NCI-H2081 (cell line): ENCODE measurements around the gene BDH1.
A peak's percentile ranks its signal among the peaks of the same experiment; 100 is the strongest.
"Not testable (repeated sequence)": the region's sequence is repeated elsewhere in the genome, so short reads cannot be mapped to it uniquely, and the experiment has no call there.

Experiments used
- DNase-seq, 2 experiments: peaks; one replicate each; lab custom pipeline; 2025; lab: John Stamatoyannopoulos, UW

BDH1 gene

DNA sequence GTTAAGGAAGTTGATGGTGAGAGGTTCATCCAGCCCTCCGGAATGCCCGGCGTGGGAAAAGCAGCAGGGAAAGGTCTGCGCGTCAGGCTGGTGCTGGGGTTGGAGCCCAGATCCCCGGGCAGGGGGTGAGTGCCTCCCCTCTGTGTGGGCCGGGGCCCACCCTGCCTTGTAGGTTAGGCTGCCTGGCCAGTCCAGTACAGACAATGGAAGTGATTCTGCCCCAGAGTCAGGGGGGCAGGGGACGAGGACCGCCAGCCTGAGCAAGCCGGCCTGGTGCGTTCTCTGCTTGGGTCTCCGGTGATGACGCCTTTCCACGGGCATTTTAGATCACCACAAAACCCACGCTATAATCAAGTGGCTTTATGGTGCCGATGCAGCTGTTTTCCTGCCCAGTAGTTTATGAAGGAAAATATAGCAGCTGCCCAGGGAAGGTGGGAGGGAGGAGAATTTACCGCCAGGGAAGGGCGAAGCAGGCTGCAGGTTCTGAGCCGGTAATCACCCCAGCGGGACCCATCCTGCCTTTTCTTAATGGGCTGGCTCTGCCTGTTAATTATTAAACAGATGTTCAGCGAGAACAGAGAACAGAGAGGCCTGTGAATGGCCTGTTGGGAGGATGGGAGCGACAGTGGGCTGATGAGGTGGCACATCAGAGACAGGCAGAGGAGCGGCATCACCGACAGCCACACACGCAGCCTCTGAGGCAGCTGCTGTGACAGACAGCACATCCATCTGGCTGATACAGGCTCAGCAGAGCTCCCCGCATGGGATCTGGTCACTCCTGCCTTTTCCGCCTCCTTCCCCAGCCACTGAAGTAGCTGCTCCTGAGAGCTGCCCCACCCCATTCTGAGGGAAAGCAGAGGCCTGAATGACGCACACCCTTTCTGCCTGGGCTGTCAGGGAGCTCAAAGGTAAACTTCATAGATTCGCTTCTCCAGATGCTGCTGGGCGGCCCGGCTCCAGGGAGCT lies 35.2 kb downstream of the BDH1 start:
- peak; percentile 58 to 86 for DNase-seq

DNA sequence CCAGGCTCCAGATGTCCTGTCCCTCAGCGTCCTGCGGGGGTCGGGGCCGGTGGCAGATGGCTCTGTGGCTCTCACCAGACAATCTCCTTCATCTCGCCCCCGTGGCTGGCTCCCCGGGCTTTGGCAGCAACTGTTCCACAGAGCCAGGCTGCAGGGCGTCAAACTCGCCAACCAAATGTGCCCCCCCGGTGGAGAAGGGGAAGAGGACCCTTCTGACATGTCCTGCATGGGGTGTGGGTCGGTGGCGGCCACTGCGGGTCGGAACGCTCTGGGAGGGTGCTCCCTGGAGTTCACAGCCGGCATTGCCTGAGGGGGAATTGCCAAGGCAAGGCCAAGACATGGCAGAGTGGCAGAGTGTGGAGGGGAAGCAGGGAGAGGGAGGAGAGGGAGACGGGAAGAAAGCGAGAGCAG lies 36.0 kb downstream of the BDH1 start:
- DNase-seq: no peak

DNA sequence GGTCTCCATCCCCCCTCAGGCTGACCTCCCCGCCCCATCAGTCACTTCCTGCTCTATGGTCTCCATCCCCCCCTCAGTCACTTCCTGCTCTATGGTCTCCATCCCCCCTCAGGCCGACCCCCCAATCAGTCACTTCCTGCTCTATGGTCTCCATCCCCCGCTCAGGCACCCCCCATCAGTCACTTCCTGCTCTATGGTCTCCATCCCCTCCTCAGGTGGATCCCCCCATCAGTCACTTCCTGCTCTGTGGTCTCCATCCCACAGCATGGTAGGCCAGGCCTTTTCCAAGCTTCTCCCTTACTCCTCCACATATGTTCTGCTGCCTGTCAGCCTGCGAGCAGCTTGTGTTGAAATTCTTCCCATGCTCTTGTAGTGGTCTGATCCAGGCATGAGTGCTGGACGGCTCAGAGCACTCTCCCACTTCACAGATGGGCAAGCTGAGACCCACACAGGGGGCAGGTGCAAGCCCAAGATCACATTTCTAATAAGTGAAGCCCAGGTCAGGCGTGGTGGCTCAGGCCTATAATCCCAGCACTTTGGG lies 36.8 kb downstream of the BDH1 start:
- DNase-seq: no peak

DNA sequence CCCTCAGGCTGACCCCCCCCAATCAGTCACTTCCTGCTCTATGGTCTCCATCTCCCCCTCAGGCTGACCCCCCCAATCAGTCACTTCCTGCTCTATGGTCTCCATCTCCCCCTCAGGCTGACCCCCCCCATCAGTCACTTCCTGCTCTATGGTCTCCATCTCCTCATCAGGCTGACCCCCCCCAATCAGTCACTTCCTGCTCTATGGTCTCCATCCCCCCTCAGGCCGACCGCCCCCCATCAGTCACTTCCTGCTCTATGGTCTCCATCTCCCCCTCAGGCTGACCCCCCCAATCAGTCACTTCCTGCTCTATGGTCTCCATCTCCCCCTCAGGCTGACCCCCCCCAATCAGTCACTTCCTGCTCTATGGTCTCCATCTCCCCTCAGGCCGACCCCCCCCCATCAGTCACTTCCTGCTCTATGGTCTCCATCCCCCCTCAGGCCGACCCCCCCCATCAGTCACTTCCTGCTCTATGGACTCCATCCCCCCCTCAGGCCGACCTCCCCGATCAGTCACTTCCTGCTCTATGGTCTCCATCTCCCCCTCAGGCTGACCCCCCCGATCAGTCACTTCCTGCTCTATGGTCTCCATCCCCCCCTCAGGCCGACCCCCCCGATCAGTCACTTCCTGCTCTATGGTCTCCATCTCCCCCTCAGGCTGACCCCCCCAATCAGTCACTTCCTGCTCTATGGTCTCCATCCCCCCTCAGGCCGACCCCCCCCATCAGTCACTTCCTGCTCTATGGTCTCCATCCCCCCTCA lies 37.7 kb downstream of the BDH1 start:
- DNase-seq: not testable (repeated sequence)

DNA sequence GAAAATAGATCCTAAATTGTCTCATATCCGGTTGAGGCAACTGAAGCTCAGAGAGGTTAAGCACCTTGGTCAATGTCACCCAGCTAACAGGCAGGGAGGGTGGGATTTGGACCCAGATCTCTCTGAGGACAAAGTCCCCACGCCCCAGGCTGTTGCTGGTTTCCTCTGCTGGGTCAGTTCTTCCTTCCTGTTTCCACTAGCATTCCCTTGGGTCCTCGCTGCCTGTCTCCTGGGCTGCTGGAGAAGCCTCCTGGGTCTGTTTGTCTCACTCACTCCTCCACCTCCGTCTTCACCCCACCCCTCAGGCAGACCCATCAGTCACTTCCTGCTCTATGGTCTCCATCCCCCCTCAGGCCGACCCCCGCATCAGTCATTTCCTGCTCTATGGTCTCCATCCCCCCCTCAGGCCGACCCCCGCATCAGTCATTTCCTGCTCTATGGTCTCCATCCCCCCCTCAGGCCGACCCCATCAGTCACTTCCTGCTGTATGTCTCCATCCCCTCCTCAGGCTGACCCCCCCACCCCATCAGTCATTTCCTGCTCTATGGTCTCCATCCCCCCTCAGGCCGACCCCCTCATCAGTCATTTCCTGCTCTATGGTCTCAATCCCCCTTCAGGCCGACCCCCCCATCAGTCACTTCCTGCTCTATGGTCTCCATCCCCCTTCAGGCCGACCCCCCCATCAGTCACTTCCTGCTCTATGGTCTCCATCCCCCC lies 38.7 kb downstream of the BDH1 start:
- DNase-seq: not testable (repeated sequence)

DNA sequence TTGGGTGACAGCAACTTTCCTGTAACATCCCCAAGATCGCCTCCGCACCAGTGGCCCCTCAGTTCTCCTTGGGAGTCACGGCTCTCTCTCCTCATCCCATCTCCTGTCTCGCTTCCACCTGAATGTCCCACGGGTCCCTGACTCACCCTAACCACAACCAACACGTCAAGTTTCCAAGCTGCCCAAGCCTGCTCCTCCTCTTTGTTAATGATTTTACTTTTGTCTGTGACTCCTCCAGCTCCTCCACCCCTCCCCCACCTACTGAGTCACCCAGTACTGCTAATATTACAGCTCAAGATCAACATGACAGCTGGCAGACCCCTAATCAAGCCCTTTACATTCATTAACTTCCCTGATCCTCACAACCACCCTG lies 39.3 kb downstream of the BDH1 start:
- DNase-seq: no peak

DNA sequence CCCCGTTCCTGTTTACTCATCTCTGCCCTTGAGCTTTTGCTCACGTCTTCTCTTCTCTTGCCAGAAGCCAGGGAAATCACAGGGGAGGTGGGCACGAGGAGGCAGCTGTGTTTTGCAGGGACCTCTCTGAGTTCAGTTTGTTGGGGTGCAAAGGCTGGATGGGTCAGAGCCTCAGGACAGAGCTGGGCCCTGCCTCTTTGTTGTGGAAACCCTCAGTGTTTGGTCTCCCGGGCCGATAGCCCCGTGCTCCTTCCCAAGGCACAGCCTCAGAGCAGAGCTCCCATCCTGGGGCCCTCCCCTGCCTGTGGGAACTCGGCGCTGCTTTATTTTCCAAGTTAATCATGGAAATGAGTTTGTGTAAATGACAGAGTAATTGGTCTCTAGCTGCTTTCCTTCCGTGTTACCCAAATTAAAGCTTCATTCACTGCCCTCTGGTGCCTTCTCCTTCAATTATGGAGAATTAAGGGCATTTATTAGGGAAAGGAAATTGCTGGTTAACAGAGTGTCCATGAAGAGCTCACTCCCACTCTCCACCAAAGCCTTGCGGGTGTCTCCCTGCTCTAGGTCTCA lies 40.9 kb downstream of the BDH1 start:
- DNase-seq: no peak

DNA sequence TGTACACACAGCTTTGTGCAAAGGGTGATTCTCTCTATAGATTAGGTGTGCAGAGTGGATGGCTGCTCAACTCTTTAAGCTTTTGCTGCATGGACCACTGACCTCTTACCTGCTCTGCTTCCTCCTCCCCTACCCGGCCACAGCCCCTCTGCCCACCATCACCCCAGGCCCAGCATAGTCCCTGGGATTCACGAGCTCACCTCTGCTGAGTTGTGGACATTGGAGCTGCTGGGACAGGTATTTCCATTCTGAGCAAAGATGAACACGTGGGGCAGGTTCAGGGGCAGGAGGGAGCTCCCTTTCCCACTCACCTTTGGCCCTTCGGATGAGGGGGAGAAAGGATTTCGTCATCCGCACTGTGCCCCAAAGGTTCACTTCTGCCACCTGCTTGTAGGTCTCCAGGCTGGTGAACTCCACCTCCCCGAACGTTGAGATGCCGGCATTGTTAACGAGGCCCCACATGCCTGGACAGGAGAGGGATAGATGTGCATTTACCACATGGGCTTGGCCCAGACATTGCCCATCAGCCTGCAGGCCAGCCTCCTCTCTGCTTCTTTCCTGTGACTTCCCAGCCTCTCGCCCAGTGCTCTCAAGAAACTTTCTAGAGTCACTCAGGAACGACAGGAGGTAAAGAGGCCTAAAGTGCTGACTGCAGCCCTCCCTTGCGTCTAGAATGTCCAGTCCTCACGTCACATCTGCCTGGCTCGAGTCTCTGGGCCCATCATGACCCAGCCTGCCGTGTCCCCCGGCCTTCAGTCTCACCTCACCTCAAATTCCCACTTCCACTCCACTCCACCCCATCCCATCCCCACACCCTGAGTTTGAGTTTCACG lies 41.6 kb downstream of the BDH1 start:
- DNase-seq: no peak

DNA sequence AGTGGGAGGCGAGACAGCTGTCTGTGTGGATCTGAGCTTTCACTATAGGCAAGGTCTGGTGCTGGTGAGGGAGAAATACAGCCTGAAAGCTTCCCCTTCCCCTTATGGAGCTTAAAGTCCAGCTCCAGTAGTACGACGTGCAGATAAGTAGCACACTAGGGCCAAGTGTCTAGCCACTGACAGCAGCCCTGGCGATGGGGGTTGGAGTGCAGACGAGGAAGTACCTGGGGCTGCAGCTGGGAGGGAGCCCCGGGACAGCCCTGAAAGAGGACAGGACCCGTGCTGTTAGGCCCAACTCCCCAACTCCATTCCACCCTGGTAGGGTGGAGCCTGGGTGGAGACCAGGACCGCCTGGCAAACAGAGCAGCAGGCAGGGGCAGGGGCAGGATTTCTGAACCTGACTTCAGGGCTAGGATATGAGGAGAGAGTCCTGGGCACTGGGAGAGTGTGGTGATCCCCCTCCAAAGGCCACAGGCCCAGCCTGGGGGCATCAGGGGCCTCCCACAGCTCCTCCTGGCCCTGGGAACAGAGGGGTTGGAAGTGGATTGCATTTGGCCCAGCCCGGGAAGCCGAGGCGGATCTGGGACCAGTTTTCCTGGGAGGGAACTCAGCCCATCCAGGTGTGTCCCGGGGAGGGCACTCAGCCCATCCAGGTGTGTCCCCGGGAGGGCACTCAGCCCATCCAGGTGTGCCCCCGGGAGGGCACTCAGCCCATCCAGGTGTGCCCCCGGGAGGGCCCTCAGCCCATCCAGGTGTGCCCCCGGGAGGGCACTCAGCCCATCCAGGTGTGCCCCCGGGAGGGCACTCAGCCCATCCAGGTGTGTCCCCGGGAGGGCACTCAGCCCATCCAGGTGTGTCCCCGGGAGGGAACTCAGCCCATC lies 42.8 kb downstream of the BDH1 start:
- no peak for DNase-seq

DNA sequence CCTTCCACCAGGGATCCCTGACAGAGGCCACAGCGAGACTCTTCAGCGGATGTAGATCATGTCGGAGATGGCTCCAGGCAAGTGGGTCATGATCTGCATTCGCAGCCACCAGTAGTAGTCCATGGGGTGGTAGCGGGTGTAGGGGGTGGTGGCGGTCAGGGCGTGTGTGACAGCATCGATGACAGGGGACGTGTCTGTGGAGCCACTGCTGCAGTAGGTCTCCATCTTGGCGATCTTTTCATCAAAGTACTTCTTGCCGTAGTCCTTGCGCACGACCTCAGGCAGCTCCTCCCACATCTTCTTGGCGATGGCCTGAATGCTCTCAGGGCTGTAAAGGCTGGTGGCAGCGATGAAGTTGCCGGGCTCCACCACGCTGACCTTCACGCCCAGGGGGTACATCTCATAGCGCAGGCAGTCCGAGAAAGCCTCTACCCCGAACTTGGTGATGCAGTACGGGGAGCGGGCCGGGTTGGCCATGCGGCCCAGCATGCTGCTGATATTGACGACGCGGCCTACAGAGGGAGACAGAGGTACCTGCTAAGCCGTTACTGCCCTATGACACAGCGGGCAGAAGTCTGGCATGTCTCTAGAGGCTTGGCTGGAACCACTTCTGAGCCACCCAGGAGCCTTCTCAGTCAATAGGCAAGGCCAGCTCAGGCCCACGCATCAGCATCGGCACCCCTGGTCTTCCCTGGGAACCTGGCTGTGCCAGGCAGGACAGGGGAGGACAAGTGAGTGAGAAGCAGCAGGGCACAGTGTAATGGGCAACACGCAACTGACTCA lies 43.7 kb downstream of the BDH1 start:
- DNase-seq: no peak

DNA sequence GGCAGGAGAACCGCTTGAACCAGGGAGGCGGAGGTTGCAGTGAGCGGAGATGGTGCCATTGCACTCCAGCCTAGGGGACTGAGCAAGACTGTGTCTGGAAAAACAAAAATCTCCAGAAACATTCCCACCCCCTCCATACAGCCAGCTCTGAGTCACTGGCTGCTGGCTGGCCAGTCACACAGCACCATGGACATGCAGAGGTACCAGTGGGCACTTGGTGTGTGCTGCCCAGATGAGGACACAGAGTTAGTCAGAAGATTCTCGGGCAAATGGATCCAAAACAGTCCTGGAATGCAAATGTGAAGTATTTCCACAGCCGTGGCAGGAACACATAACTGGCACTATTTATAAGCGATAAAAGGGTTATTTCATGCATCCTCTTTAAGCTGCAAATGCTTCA lies 44.6 kb downstream of the BDH1 start:
- no peak for DNase-seq

DNA sequence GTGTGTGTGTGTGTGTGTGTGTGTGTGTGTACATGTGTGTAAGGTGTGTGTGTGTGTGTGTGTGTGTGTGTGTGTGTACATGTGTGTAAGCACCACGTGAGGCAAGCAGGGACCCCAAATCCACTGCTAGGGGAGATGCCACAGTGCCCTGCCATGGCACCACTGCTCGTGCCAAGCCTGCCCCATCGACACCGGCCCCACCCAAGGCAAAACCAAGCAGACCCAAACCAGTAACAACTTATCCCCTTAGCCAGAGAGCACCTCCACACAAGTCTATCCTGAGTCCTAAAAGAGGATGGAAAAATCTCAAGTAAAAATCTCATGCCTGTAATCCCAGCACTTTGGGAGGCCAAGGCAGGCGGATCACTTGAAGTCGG lies 45.1 kb downstream of the BDH1 start:
- DNase-seq: no peak

DNA sequence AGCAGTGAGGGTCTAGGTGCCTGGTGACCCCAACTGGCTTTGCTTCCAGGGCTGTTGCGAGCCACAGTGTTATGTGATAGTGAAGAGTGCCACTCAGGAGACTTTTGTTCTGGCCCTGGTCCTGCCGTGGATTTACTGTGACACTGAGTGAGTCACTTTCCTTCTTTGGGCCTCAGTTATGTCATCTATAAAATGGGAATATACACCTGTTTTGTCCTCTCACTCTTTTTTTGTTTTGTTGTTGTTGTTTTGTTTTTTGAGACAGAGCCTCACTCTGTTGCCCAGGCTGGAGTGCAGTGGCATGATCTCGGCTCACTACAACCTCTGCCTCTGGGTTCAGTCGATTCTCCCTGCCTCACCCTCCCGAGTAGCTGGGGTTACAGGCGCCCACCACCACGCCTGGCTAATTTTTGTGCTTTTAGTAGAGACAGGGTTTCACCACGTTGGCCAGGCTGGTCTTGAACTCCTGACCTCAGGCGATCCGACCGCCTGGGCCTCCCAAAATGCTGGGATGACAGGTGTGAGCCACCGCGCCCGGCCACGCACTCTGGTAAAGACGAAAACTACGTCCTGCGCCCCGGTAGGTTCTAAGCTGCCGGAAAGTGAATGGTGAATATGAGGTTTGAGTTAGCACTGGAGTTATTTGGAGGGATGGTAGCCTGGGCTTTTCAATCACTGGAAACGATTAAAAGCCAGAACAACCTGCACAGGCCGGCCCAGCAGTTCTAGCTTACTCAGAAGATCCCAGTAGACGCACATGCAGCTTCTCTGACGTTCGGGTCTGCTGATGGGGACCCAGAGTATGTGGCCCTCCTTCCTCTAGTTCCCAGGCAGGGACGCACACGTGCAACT lies 46.6 kb downstream of the BDH1 start:
- no peak for DNase-seq

DNA sequence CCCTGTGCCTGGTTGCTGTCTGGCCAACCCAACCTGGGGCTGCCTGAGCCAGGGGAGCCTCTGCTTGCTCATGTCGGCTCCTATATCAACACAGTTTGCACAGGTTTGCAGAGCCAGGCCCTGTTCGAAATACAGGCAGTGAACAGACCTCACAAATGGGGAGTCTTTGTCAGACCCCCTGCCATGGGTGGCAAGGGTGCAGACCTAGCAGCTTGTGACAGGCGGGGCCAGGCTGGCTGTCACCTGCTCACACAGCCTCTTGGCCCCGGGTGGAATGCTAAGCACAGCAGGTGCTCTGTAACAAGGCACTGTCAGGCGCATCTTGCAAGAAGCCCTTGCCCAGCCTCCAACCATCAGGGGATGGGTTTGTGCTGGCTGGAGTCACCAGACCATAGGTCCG lies 47.3 kb downstream of the BDH1 start:
- no peak for DNase-seq

DNA sequence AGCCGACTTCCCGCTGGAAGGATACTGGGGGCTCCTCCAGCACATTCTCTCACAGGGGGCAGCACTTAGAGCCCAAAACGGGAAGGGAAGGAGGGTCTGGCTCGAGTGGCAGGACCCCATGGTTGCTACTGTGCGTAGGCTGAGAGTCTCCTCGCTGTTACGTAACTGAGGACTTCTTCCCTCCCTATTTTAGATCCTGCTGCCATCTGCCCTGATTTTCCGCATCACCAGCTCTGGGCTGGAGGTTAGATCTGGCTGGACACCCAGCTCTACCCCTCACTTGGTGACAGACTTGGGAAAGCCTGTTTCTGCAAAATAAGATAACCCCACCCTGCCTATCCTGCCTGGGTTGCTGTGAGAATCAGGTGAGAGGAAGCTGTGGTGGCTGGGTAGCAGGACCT lies 47.7 kb downstream of the BDH1 start:
- no peak for DNase-seq

DNA sequence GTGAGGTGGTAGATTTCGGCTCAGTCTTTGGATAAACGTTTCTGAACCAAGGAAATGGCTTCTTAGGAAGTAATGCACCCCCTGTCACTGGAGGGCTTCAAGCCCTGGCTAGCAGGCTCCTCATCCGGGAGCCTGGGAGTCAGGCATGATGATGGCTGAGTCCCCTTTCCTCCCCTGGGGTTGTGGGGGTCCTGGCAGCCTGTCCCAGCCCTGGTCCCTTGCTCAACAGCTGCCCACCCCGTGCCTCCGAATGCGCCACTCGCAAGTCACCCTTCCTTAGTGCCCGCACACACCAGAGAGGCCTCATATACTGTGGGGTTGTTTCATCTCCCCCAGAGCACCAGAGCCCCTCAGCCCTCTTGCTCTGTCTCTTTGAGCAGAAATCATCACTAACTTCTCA lies 48.2 kb downstream of the BDH1 start:
- DNase-seq: no peak

DNA sequence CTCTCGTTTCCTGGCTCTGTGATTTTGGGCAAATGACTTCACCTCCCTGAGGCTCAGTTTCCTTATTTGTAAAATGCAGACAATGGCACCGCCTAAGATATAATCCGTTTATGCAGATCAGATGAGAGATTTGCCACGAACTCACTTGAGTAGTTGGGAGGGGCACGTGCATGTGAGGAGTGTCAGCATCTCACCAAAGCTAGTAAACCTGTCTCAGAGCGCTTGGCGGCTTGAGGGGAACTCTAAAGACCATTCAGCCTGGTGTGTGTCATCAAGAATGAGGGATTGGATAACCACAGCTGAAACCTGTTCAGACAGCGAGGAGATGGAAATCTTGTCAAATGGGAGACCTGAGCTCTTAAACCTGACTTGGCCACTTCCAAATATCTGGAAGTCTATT lies 48.7 kb downstream of the BDH1 start:
- DNase-seq: no peak

DNA sequence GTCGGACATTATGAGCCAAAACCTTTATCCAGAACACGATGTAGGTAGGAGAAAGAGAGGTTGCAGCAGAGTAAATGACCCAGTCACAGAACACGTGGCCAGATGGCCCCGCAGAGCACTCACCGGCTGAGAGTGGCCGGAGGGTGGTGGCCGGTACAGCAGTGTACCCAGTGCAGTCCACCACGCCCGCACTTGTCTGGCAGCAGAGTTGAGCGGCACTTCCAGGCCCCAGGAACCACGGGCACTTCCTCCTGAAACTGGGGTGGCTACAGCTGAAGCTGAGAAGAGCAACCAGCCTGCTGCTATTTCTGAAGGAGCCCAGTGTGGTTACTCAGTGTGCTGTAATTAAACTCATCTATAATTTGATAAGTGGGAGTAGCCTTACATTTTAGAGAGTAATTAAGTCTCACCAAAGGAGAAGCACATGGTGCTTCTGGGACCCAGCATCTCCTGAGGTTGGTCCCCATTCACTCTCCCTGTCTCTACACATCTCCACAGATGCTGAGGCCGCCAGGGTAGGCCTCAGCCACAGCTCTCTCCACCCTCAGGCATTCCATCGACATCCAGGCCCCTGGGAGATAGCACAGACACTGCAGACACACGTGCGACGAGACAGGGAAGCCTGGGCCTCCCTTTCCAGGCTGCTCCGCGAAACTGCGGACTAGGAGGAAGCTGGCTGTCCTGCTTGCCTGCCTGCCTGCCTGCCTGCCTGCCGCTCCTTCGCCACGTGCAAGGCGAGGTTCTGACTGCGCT lies 49.8 kb downstream of the BDH1 start:
- no peak for DNase-seq
